ENCODE measurements around the gene JOSD1. TPM values are rescaled to one million over a fixed set of nuclear protein-coding genes. Genes with fewer than 3 reads are reported as not detected.

The JOSD1 gene
- total and polyA plus RNA-seq, 2 donors: 25.7 to 27.8 TPM

GRCh38 chr22:38694049-38694448, 6.7 kb downstream of the JOSD1 start:
- 97% methylated on average over 2 of the region's 2 CpGs for WGBS

GRCh38 chr22:38689651-38690050, 11.1 kb downstream of the JOSD1 start:
- WGBS: 96% methylated on average over 1 of the region's 1 CpG
- Histone ChIP-seq H3K27ac (ENCODE audit: low read depth in 1 of 2, low read length in 1 of 2) (no peak overlapping the region), H3K4me1 (ENCODE audit: control insufficient read depth in 2 of 2, insufficient read depth in 2 of 2, low read length in 2 of 2) (no peaks in the 10 kb centered on the region), H3K4me3 (ENCODE audit: low read length in 2 of 2) (no peak overlapping the region), H3K9me3 (ENCODE audit: control insufficient read depth in 2 of 2, insufficient read depth in 1 of 2, low read length in 1 of 2) (no peaks in the 10 kb centered on the region), H3K36me3 (ENCODE audit: control insufficient read depth in 2 of 2, insufficient read depth in 2 of 2, low read length in 1 of 2) (peaks cover 59 to 65% of the 10 kb centered on the region in 2 donors), H3K27me3 (ENCODE audit: control insufficient read depth in 2 of 2, insufficient read depth in 1 of 2, low read length in 1 of 2) (no peaks in the 10 kb centered on the region)
- DNase-seq (ENCODE audit: low read depth in 6 of 9, low spot score in 9 of 9): no peak

More at GRCh38 chr22:38694049-38694448, 6.7 kb downstream of the JOSD1 start:
- H3K4me3 ChIP-seq (ENCODE audit: low read length in 2 of 2): no peak overlapping the region
- peaks cover 21 to 36% of the 10 kb centered on the region in 2 donors for H3K36me3 ChIP-seq (ENCODE audit: control insufficient read depth in 2 of 2, insufficient read depth in 2 of 2, low read length in 1 of 2)
- peaks cover 10 to 19% of the 10 kb centered on the region in 2 donors for H3K4me1 ChIP-seq (ENCODE audit: control insufficient read depth in 2 of 2, insufficient read depth in 2 of 2, low read length in 2 of 2)
- H3K27me3 ChIP-seq (ENCODE audit: control insufficient read depth in 2 of 2, insufficient read depth in 1 of 2, low read length in 1 of 2): no peaks in the 10 kb centered on the region
- no peaks in the 10 kb centered on the region for H3K9me3 ChIP-seq (ENCODE audit: control insufficient read depth in 2 of 2, insufficient read depth in 1 of 2, low read length in 1 of 2)
- DNase-seq (ENCODE audit: low read depth in 6 of 9, low spot score in 9 of 9): no peak
- H3K27ac ChIP-seq (ENCODE audit: low read depth in 1 of 2, low read length in 1 of 2): no peak overlapping the region

- Histone ChIP-seq H3K4me1 (ENCODE audit: control insufficient read depth in 2 of 2, insufficient read depth in 2 of 2, low read length in 2 of 2) (peaks cover 9 to 13% of the 10 kb centered on the region in 2 donors), H3K9me3 (ENCODE audit: control insufficient read depth in 2 of 2, insufficient read depth in 1 of 2, low read length in 1 of 2) (peaks cover 0 to 4% of the 10 kb centered on the region in 2 donors), H3K36me3 (ENCODE audit: control insufficient read depth in 2 of 2, insufficient read depth in 2 of 2, low read length in 1 of 2) (peaks cover 61 to 65% of the 10 kb centered on the region in 2 donors), H3K27me3 (ENCODE audit: control insufficient read depth in 2 of 2, insufficient read depth in 1 of 2, low read length in 1 of 2) (no peaks in the 10 kb centered on the region), H3K4me3 (ENCODE audit: low read length in 2 of 2) (no peak overlapping the region), H3K27ac (ENCODE audit: low read depth in 1 of 2, low read length in 1 of 2) (no peak overlapping the region)
- no peak for DNase-seq (ENCODE audit: low read depth in 6 of 9, low spot score in 9 of 9)
- WGBS: 98% methylated on average over 1 of the region's 1 CpG
Observed at GRCh38 chr22:38685761-38686160, 15.0 kb downstream of the JOSD1 start.

GRCh38 chr22:38684895-38685294, 15.8 kb downstream of the JOSD1 start:
- peaks cover 59 to 62% of the 10 kb centered on the region in 2 donors for H3K36me3 ChIP-seq (ENCODE audit: control insufficient read depth in 2 of 2, insufficient read depth in 2 of 2, low read length in 1 of 2)
- DNase-seq (ENCODE audit: low read depth in 6 of 9, low spot score in 9 of 9): no peak
- H3K4me1 ChIP-seq (ENCODE audit: control insufficient read depth in 2 of 2, insufficient read depth in 2 of 2, low read length in 2 of 2): peaks cover 9 to 13% of the 10 kb centered on the region in 2 donors
- no peaks in the 10 kb centered on the region for H3K27me3 ChIP-seq (ENCODE audit: control insufficient read depth in 2 of 2, insufficient read depth in 1 of 2, low read length in 1 of 2)
- H3K27ac ChIP-seq (ENCODE audit: low read depth in 1 of 2, low read length in 1 of 2): no peak overlapping the region
- WGBS: 97% methylated on average over 9 of the region's 9 CpGs
- H3K9me3 ChIP-seq (ENCODE audit: control insufficient read depth in 2 of 2, insufficient read depth in 1 of 2, low read length in 1 of 2): peaks cover 0 to 4% of the 10 kb centered on the region in 2 donors
- H3K4me3 ChIP-seq (ENCODE audit: low read length in 2 of 2): no peak overlapping the region

GRCh38 chr22:38681582-38682335, 19.0 kb downstream of the JOSD1 start, which contains the start of gene TOMM22:
Gene TOMM22 (plus strand): TSS chr22:38681957. CDS start chr22:38681979, 22 bp downstream.
- peaks cover 30 to 36% of the 10 kb centered on the region in 2 donors for H3K36me3 ChIP-seq (ENCODE audit: control insufficient read depth in 2 of 2, insufficient read depth in 2 of 2, low read length in 1 of 2)
- DNase-seq (ENCODE audit: low read depth in 6 of 9, low spot score in 9 of 9): peak in 7 of 9 donors; percentile 71 to 90 (median 80)
- H3K27me3 ChIP-seq (ENCODE audit: control insufficient read depth in 2 of 2, insufficient read depth in 1 of 2, low read length in 1 of 2): no peaks in the 10 kb centered on the region
- H3K27ac ChIP-seq (ENCODE audit: low read depth in 1 of 2, low read length in 1 of 2): peak within 1 kb of the TSS; percentile 70 to 74
- peaks cover 0 to 4% of the 10 kb centered on the region in 2 donors for H3K9me3 ChIP-seq (ENCODE audit: control insufficient read depth in 2 of 2, insufficient read depth in 1 of 2, low read length in 1 of 2)
- WGBS: under 1% methylated on average over 60 of the region's 60 CpGs
- H3K4me3 ChIP-seq (ENCODE audit: low read length in 2 of 2): peak within 1 kb of the TSS; percentile 67 to 99
- peaks cover 9 to 13% of the 10 kb centered on the region in 2 donors for H3K4me1 ChIP-seq (ENCODE audit: control insufficient read depth in 2 of 2, insufficient read depth in 2 of 2, low read length in 2 of 2)

- WGBS: over 99% methylated on average over 3 of the region's 3 CpGs
- Histone ChIP-seq H3K4me3 (ENCODE audit: low read length in 2 of 2) (no peak overlapping the region), H3K36me3 (ENCODE audit: control insufficient read depth in 2 of 2, insufficient read depth in 2 of 2, low read length in 1 of 2) (peaks cover 14 to 18% of the 10 kb centered on the region in 2 donors), H3K9me3 (ENCODE audit: control insufficient read depth in 2 of 2, insufficient read depth in 1 of 2, low read length in 1 of 2) (no peaks in the 10 kb centered on the region), H3K27ac (ENCODE audit: low read depth in 1 of 2, low read length in 1 of 2) (no peak overlapping the region), H3K4me1 (ENCODE audit: control insufficient read depth in 2 of 2, insufficient read depth in 2 of 2, low read length in 2 of 2) (no peaks in the 10 kb centered on the region), H3K27me3 (ENCODE audit: control insufficient read depth in 2 of 2, insufficient read depth in 1 of 2, low read length in 1 of 2) (no peaks in the 10 kb centered on the region)
- DNase-seq (ENCODE audit: low read depth in 6 of 9, low spot score in 9 of 9): no peak
Observed at GRCh38 chr22:38675833-38676232, 24.9 kb downstream of the JOSD1 start.

GRCh38 chr22:38674888-38675287, 25.9 kb downstream of the JOSD1 start:
- Histone ChIP-seq H3K4me1 (ENCODE audit: control insufficient read depth in 2 of 2, insufficient read depth in 2 of 2, low read length in 2 of 2) (no peaks in the 10 kb centered on the region), H3K27me3 (ENCODE audit: control insufficient read depth in 2 of 2, insufficient read depth in 1 of 2, low read length in 1 of 2) (no peaks in the 10 kb centered on the region), H3K27ac (ENCODE audit: low read depth in 1 of 2, low read length in 1 of 2) (no peak overlapping the region), H3K9me3 (ENCODE audit: control insufficient read depth in 2 of 2, insufficient read depth in 1 of 2, low read length in 1 of 2) (no peaks in the 10 kb centered on the region), H3K4me3 (ENCODE audit: low read length in 2 of 2) (no peak overlapping the region), H3K36me3 (ENCODE audit: control insufficient read depth in 2 of 2, insufficient read depth in 2 of 2, low read length in 1 of 2) (peaks cover 16 to 20% of the 10 kb centered on the region in 2 donors)
- WGBS: 98% methylated on average over 5 of the region's 5 CpGs
- no peak for DNase-seq (ENCODE audit: low read depth in 6 of 9, low spot score in 9 of 9)

- H3K36me3 ChIP-seq (ENCODE audit: control insufficient read depth in 2 of 2, insufficient read depth in 2 of 2, low read length in 1 of 2): peaks cover 4 to 6% of the 10 kb centered on the region in 2 donors
- WGBS: 14% methylated on average over 16 of the region's 16 CpGs
- H3K9me3 ChIP-seq (ENCODE audit: control insufficient read depth in 2 of 2, insufficient read depth in 1 of 2, low read length in 1 of 2): peaks cover 0 to 5% of the 10 kb centered on the region in 2 donors
- H3K27ac ChIP-seq (ENCODE audit: low read depth in 1 of 2, low read length in 1 of 2): peak overlapping the region; percentile 80 to 81
- H3K4me3 ChIP-seq (ENCODE audit: low read length in 2 of 2): peak overlapping the region; percentile 78 to 92
- no peaks in the 10 kb centered on the region for H3K27me3 ChIP-seq (ENCODE audit: control insufficient read depth in 2 of 2, insufficient read depth in 1 of 2, low read length in 1 of 2)
- H3K4me1 ChIP-seq (ENCODE audit: control insufficient read depth in 2 of 2, insufficient read depth in 2 of 2, low read length in 2 of 2): peaks cover 11 to 13% of the 10 kb centered on the region in 2 donors
- DNase-seq (ENCODE audit: low read depth in 6 of 9, low spot score in 9 of 9): peak; percentile 11 to 62 (median 25)
Observed at GRCh38 chr22:38657045-38657909, 43.5 kb downstream of the JOSD1 start.

Data from thymus (tissue), 11 donors.